Measurements from ENCODE around the gene CRLF1.

DNA sequence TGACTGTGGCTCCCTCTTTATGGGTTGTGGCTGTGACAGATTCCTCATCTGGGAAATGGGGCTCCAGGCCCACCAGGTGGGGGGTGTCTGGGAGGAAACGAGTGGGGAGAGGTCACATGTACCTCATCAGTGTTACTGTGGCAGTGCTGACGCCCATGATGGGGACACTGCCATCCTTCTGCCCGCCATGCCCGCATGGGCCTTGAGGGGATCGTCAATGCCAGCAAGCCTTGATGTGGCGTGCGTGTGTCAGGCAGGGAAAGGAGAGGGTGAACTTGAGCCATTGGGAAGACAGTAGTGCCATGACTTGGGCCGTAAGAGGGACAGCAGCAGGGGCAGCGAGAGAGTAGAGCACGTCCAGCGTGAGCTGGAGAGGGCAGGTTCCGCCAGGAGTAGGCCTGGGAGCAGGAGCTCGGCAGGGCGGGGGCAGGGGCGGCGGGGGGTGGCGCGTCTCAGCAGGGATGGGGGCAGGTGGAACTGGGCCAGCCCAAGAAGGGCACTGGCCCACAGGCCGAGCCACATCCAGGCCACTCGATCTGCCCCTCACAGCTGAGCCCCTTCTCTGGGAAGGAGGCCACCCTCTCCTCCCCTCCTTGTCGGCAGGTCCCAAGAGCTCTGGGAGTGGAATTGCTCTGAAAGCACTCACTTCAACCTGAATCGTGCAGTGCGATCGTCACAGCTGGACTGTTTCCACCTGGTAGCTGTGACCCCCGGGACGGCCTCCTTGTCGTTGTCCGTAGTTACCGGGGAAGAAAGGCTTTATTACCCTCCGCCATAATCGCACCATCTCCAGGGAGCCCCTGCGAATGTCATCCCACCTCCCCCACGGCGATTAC lies 40.2 kb upstream of the CRLF1 start:
- no peak for TF ChIP-seq POLR2A (IDR thresholded peaks at IDR 0.05; ENCODE audit: low read length)
- TF ChIP-seq, protein P1, sequence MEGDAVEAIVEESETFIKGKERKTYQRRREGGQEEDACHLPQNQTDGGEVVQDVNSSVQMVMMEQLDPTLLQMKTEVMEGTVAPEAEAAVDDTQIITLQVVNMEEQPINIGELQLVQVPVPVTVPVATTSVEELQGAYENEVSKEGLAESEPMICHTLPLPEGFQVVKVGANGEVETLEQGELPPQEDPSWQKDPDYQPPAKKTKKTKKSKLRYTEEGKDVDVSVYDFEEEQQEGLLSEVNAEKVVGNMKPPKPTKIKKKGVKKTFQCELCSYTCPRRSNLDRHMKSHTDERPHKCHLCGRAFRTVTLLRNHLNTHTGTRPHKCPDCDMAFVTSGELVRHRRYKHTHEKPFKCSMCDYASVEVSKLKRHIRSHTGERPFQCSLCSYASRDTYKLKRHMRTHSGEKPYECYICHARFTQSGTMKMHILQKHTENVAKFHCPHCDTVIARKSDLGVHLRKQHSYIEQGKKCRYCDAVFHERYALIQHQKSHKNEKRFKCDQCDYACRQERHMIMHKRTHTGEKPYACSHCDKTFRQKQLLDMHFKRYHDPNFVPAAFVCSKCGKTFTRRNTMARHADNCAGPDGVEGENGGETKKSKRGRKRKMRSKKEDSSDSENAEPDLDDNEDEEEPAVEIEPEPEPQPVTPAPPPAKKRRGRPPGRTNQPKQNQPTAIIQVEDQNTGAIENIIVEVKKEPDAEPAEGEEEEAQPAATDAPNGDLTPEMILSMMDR (IDR thresholded peaks at IDR 0.05): no peak
- TF ChIP-seq BHLHE40 (IDR thresholded peaks at IDR 0.05; ENCODE audit: low read depth, low read length): no peak
- no peak for TF ChIP-seq KDM1A (IDR thresholded peaks at IDR 0.05; ENCODE audit: low read depth)
